ENCODE results near the gene PIGC.

PIGC gene

DNA sequence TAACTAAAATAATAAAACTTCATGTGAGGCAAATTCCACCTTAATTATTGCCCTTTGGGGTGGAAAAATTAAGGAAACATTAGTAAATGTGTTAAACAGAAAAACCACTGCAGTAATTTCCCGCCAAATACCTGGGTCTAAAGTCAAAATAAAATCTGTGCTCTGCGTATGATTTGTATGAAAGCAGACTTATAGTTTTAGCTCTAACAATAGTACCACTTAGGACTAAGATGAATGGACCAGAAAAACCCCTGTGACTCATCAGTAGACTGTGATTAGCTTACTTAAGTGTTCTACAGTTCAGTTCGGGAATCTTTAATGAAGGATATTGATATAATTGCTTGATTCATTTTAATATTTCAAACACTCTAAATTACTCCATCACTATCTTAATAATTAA, 46.6 kb downstream of the PIGC start:
- no peak for DNase-seq

DNA sequence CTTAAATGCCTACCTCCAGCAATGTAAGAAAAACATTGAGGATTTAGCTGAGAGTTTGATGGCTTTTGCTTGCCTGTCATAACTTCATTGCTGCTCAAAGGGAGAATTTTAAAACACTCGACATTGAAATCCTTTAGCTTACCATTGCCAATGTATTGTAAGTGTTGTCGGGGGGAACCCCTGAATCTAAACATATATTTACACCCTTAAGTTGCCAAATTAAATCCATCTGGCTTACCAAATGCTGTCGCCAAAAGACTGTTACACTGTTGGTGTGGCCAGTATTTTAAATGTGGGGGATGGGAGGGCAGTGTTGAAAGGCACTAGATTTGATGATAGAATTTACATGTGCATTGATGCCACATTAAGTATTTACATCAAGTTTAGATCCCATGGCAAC, 48.3 kb downstream of the PIGC start:
- DNase-seq = no peak

DNA sequence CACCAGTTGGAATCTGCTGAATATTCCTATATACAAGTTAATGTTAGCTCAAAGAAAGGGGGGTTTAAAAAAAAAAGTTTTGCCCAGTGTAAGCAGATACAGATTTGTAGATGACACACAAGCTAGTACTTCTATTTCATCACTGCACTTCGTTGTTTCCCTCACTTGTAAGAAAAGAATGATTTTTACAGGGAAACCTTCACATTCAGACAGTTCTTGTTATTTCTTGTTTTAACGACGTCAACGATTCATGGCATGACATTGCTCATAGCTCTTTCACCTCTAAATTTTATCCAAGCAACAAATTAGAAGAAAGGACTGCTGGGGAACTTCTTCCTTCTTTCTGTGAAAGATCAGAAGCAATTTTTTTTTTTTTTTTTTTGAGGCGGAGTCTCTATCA, 49.1 kb downstream of the PIGC start:
- no peak for DNase-seq

DNA sequence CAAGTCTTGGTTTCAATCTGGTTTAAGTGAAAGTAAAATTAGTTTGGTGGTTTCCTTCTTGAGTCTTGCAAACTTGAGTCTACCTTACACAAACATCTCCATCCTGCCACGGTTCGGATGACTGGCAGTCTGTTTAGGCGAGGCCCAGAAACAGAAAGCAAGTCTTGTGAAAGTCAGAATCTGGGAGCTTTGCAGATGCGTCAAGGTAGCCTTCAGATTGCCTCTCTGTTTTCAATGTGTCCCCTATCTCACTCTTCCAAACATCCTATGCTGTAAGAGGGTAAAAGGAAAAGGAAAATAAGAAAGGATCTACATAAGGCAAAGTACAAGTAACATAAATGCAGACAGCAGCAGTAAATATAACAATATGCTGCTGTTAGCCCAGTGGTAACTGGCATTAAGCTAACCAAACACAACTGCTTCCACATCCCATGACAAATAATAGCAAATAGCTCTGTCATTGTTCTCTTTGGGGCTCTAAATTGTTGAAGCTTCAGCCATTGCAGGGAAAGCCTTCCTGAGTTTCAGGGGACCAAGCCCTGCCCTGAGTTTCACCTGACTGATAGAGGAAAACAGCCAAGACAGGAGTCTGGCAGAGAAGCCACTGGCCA, 49.6 kb downstream of the PIGC start:
- no peak for DNase-seq

DNA sequence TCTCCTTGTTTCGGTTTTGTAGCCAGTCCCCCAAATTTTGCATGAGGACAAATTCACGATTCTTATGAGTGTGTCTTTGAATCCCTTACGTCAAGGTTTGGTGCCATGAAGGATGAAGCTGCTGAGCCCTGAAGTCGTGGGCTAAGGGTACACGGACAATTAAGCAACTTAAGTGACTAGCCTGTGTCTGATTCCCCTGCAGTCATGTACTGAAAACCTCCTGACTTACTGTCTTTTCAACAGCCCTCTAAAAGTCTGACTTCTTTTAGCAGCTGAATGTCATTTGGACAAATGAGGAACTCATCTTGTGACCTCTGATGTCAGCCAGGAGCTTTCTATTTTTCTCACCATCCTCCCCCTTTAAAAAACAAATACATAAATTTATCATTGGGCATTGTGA, 50.5 kb downstream of the PIGC start:
- DNase-seq = peak; percentile 10

DNA sequence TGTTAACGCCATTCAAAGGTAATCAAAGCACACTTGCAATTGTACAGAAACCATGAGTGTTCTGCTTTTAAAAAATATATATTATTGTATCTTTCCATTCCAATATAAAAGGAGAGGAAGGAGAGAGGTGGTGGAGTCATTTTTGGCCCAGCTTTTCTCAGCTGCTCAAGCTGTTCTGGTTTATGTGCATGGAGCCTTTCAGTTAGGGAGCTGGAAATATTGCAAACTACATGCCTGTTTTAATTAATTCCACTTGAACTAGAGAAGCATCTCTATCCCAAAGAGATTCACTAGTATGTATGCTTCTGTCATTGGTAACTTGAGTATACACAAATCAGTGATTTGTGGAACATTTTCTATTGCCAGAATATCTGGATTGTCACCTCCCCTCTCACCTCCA, 51.9 kb downstream of the PIGC start:
- DNase-seq = no peak

Measured in hematopoietic multipotent progenitor cell treated with erythropoietin and hydrocortisone succinate and interleukin-3 and kit ligand, for 6 days (in vitro differentiated cells).